GM23248 (cell line): Measurements from ENCODE around the gene PPEF1. TPM values are rescaled to one million over a fixed set of nuclear protein-coding genes. Genes with fewer than 3 reads are reported as not detected.

Experiments used
- DNase-seq: peaks from one replicate; pipeline ENCODE4 v3.0.0-alpha.2; 2015
- H2AFZ ChIP-seq: fragments of 200-600 bp; sonication (generic); 2 replicates; pipeline ENCODE4 v1.6.1; 2016; ENCODE audit warnings: antibody characterized with exemption
- H3F3A ChIP-seq: fragments of 200-600 bp; sonication (generic); 2 replicates; pipeline ENCODE4 v1.6.1; 2016; ENCODE audit warnings: mild to moderate bottlenecking, antibody characterized with exemption, mixed run types; ENCODE audit not compliant: insufficient read depth
- H3K27ac ChIP-seq: fragments of 200-600 bp; sonication (generic); 2 replicates; pipeline ENCODE4 v1.5.1; 2016; ENCODE audit warnings: mild to moderate bottlenecking
- H3K27me3 ChIP-seq: fragments of 200-600 bp; sonication (generic); replicated peaks from 2 replicates; pipeline ENCODE4 v1.6.1; 2016; ENCODE audit warnings: mild to moderate bottlenecking; ENCODE audit not compliant: insufficient read depth
- H3K36me3 ChIP-seq: fragments of 200-600 bp; sonication (generic); 2 replicates; pipeline ENCODE4 v1.6.1; 2016; ENCODE audit warnings: low read depth, mild to moderate bottlenecking
- H3K4me1 ChIP-seq: fragments of 200-600 bp; sonication (generic); 2 replicates; pipeline ENCODE4 v1.6.1; 2016; ENCODE audit warnings: mild to moderate bottlenecking; ENCODE audit not compliant: insufficient read depth
- H3K4me2 ChIP-seq: fragments of 200-600 bp; sonication (generic); one replicate; pipeline ENCODE4 v1.6.1; 2016; ENCODE audit warnings: mild to moderate bottlenecking; ENCODE audit not compliant: unreplicated experiment
- H3K4me3 ChIP-seq: fragments of 200-600 bp; sonication (generic); 2 replicates; pipeline ENCODE4 v1.5.1; 2016; ENCODE audit warnings: mild to moderate bottlenecking
- H3K79me2 ChIP-seq: fragments of 200-600 bp; sonication (generic); 2 replicates; pipeline ENCODE4 v1.6.1; 2016; ENCODE audit warnings: mild to moderate bottlenecking; ENCODE audit not compliant: insufficient read depth
- H3K9ac ChIP-seq: fragments of 200-600 bp; sonication (generic); 2 replicates; pipeline ENCODE4 v1.6.1; 2016; ENCODE audit warnings: mild to moderate bottlenecking
- H3K9me2 ChIP-seq: fragments of 200-600 bp; sonication (generic); 2 replicates; pipeline ENCODE4 v1.6.1; 2016; ENCODE audit warnings: mixed run types, mild to moderate bottlenecking, moderate library complexity; ENCODE audit not compliant: insufficient read depth
- H3K9me3 ChIP-seq: fragments of 200-600 bp; sonication (generic); one replicate; pipeline ENCODE4 v1.6.1; 2017; ENCODE audit warnings: low read depth
- H4K20me1 ChIP-seq: fragments of 200-600 bp; sonication (generic); 2 replicates; pipeline ENCODE4 v1.6.0; 2016; ENCODE audit not compliant: insufficient read depth
- EZH2 ChIP-seq: fragments of 200-600 bp; sonication (generic); IDR thresholded peaks from 2 replicates; pipeline ENCODE4 v1.6.1; 2018; ENCODE audit warnings: antibody characterized with exemption, mild to moderate bottlenecking; ENCODE audit not compliant: insufficient read depth, poor library complexity, severe bottlenecking
- EZH2phosphoT487 ChIP-seq: fragments of 200-600 bp; sonication (generic); IDR thresholded peaks from 2 replicates; pipeline ENCODE4 v1.6.1; 2018; ENCODE audit warnings: antibody characterized with exemption, moderate library complexity, mild to moderate bottlenecking, low read depth; ENCODE audit not compliant: insufficient read depth
- WGBS, 2 experiments: methylation state at CpG; one replicate each; pipeline ENCODE4 v1.1.6; 2015 to 2017; ENCODE audit warnings: low lambda C conversion rate in 2 of 2, low coverage in 1 of 2; ENCODE audit errors: missing lambda C conversion rate in 2 of 2; 5-methylcytosine and 5-hydroxymethylcytosine counted together
- in situ Hi-C: fragments of 300-500 bp; cut with MboI; formaldehyde crosslinking; loops from 2 replicates; pipeline ENCODE4 v1.15.0; 2020
- polyA plus RNA-seq: library from polyadenylated mRNA; unstranded; fragments of >200 nt; fragmentation: Nextera tagmentation; extraction: Ambion mirVana; gene quantifications from 2 replicates; pipeline ENCODE4 v1.2.1, GENCODE V29; 2016
- total RNA-seq: library from RNA; depleted of rRNA; stranded (reverse); fragments of >200 nt; shearing (Covaris generic); gene quantifications from 2 replicates; pipeline ENCODE4 v1.2.3, GENCODE V29; 2014

PPEF1 gene
- total and polyA plus RNA-seq, 2 experiments from 2014 or later: not detected

GRCh38 chrX:18668071-18668835 is 39.2 kb upstream of the PPEF1 start:
- in situ Hi-C loops: no loop called here
- H2AFZ ChIP-seq: no peak overlapping the region
- no peak overlapping the region for H3K27ac ChIP-seq
- H3K9me3 ChIP-seq: no peaks in the 10 kb centered on the region
- no peaks in the 10 kb centered on the region for H3K27me3 ChIP-seq
- no peaks in the 10 kb centered on the region for H3F3A ChIP-seq
- no peaks in the 10 kb centered on the region for H3K4me1 ChIP-seq
- TF ChIP-seq EZH2 (no peak), EZH2phosphoT487 (no peak)
- no peak overlapping the region for H3K9ac ChIP-seq
- no peaks in the 10 kb centered on the region for H3K36me3 ChIP-seq
- H3K79me2 ChIP-seq: no peaks in the 10 kb centered on the region
- no peaks in the 10 kb centered on the region for H3K9me2 ChIP-seq
- no peak overlapping the region for H3K4me2 ChIP-seq
- H3K4me3 ChIP-seq: no peak overlapping the region
- DNase-seq: no peak
- H4K20me1 ChIP-seq: no peaks in the 10 kb centered on the region
- 32 to 34% methylated on average over 13 to 15 of the region's 15 CpGs for WGBS, 2 experiments

DNA sequence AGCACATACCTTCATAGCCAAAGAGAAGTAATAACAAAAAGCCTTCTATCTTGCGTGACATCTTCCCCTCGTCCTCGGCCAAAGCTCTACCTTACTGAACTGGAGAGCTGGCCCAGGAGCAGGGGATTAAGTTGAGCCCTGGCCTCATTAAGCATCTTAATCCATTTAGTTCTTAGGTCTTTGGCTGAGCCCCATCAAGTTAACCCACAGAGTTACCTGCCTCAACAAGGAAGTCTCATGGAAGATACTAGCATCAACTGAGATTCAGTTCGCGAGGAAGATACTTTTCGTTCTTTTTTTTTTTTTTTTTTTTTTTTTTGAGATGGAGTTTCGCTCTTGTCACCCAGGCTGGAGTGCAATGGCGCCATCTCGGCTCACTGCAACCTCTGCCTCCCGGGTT is 35.4 kb upstream of the PPEF1 start, which contains the start of gene RS1:
RS1 (minus strand) TSS at position 101 of the 400 bp plus-strand sequence; CDS start at position 61, 40 bp downstream.
- WGBS, 2 experiments: 82 to 98% methylated on average over 6 to 10 of the region's 10 CpGs
- H3K9me3 ChIP-seq: no peaks in the 10 kb centered on the region
- no peak within 1 kb of the TSS for H3K4me2 ChIP-seq
- no peaks in the 10 kb centered on the region for H3K79me2 ChIP-seq
- no peak for TF ChIP-seq EZH2
- no peaks in the 10 kb centered on the region for H3K36me3 ChIP-seq
- H3K27me3 ChIP-seq: no peaks in the 10 kb centered on the region
- no peak within 1 kb of the TSS for H3K9ac ChIP-seq
- no peak within 1 kb of the TSS for H3K4me3 ChIP-seq
- DNase-seq: no peak
- H3F3A ChIP-seq: no peaks in the 10 kb centered on the region
- no peak within 1 kb of the TSS for H2AFZ ChIP-seq
- in situ Hi-C loops: no loop called here
- H3K9me2 ChIP-seq: no peaks in the 10 kb centered on the region
- H4K20me1 ChIP-seq: no peaks in the 10 kb centered on the region
- H3K4me1 ChIP-seq: no peaks in the 10 kb centered on the region
- no peak within 1 kb of the TSS for H3K27ac ChIP-seq

DNA sequence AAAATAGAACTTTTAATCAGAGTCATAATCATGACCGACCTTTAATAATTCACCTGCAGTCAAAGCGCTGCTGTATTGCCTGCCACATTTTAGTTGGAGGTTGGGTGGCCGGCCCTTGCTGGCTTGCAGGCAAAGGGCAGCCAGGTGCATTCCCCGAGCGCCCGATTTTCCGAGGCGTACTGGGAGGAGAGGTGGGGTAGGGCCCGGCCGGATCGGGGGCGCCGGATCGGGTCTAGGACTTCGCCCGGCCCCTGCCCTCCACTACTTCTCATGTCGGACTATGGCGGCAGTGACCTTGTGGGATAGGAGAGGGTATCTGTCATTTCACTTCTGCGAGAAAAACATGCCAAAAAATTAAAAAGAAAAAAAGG is 33.0 kb upstream of the PPEF1 start:
- Histone ChIP-seq H3K4me2 (peak overlapping the region; percentile 78), H3K27me3 (no peaks in the 10 kb centered on the region), H3K27ac (no peak overlapping the region), H2AFZ (peak overlapping the region; percentile 80), H3K4me1 (no peaks in the 10 kb centered on the region), H3F3A (no peaks in the 10 kb centered on the region), H3K9ac (peak overlapping the region; percentile 58), H3K36me3 (no peaks in the 10 kb centered on the region), H3K4me3 (peak overlapping the region; percentile 87), H3K9me3 (no peaks in the 10 kb centered on the region), H4K20me1 (no peaks in the 10 kb centered on the region), H3K9me2 (no peaks in the 10 kb centered on the region), H3K79me2 (no peaks in the 10 kb centered on the region)
- no peak for DNase-seq
- in situ Hi-C loops: no loop called here
- no peak for TF ChIP-seq EZH2
- 1 to 3% methylated on average over 13 to 18 of the region's 19 CpGs for WGBS, 2 experiments

DNA sequence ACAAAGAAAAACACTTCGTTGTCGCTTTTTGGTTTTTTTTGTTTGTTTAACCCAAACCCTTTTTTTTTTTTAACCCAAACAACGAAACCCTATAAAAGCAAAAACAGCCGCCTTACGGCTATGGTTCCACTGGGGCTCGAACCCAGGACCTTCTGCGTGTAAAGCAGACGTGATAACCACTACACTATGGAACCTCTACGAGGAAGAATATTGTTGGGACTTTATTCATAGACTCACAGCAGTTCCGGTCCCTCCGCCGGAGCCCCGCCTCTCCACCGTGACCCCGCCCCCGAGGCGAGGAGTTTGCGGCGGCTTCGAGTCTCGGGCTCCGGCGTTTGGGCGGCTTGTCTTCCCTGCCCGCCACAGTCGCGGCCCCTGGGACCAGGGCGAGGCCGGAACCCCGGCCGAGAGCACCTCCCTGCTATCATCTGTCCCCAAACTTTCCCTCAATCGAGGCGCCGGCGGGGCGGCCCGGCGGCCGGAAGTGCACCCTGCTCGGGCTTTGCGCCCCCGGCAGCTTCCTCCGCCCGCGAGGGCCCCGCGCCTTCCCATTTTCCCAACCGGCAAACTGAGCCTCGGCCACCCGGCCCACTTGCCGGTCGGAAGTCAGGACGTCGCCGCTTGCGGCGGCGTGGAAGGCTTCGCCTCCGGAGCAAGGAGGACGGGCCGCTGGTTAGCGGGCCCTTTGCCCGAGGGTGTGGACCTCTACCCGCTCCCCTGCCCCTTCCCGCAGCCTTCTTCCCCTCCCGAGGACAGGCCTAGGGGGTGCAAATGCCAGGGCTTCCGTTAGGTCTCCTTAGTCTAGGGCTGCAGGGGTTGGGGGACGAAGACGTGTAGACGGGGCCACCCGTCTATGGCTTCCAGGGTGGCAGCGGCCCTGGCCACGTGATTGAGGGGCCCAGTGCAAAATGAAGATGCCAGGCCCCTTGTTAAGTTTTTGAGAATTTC is 32.4 kb upstream of the PPEF1 start:
- no peak for TF ChIP-seq EZH2phosphoT487
- no peak for TF ChIP-seq EZH2

More for the DNA sequence above, 32.4 kb upstream of the PPEF1 start:
- Histone ChIP-seq H3K27me3 (no peaks in the 10 kb centered on the region), H3K36me3 (no peaks in the 10 kb centered on the region), H4K20me1 (no peaks in the 10 kb centered on the region), H3K79me2 (no peaks in the 10 kb centered on the region), H3K4me3 (peak overlapping the region; percentile 87), H3F3A (no peaks in the 10 kb centered on the region), H3K9me2 (no peaks in the 10 kb centered on the region), H3K4me2 (peak overlapping the region; percentile 78), H3K9ac (peak overlapping the region; percentile 86), H3K4me1 (no peaks in the 10 kb centered on the region), H3K9me3 (no peaks in the 10 kb centered on the region), H2AFZ (peak overlapping the region; percentile 92), H3K27ac (peak overlapping the region; percentile 52)
- in situ Hi-C loops: no loop called here
- 1 to 4% methylated on average over 36 to 42 of the region's 74 CpGs for WGBS, 2 experiments
- DNase-seq: peak; percentile 80
